Measurements from ENCODE around the gene LY6G5C. TPM values are rescaled to one million over a fixed set of nuclear protein-coding genes. Genes with fewer than 3 reads are reported as not detected.

LY6G5C gene
- total and polyA plus RNA-seq, 4 donors = 2.8 to 5.0 (median 3.5) TPM

DNA sequence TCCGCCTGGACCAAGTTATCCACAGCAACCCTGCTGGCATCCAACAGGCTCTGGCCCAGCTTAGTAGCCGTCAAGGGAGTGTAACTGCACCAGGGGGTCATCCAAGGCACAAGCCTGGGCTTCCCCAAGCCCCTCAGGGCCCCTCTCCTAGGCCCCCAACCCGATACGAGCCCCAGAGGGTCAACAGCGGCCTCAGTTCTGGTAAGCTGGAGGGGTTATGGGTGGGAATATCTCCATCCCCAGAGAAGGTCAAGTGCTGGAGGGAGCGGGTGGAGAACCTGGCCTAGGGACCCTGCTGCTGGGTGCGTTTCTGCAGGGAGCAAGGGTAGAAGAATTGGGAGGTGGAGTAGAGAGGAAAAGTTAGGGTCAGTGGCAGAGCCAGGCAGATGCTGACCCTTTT lies 47.4 kb downstream of the LY6G5C start:
- Histone ChIP-seq H3K27ac (ENCODE audit: low read depth in 1 of 2, low read length in 1 of 2) (no peak overlapping the region), H3K36me3 (ENCODE audit: control insufficient read depth in 4 of 4, insufficient read depth in 4 of 4, low read length in 4 of 4) (peaks cover 55 to 83% (median 63%) of the 10 kb centered on the region in 4 donors), H3K27me3 (ENCODE audit: control insufficient read depth in 3 of 3, insufficient read depth in 3 of 3, low read length in 2 of 3) (no peaks in the 10 kb centered on the region), H3K9ac (ENCODE audit: insufficient read depth in 1 of 2, low read length in 2 of 2) (no peak overlapping the region), H3K4me1 (ENCODE audit: control insufficient read depth in 5 of 5, insufficient read depth in 5 of 5, low read length in 5 of 5) (no peaks in the 10 kb centered on the region), H3K9me3 (ENCODE audit: control insufficient read depth in 4 of 4, insufficient read depth in 3 of 4, low read length in 3 of 4) (no peaks in the 10 kb centered on the region), H3K4me3 (no peak overlapping the region)
- 93 to 98% methylated on average over 7 of the region's 7 CpGs for WGBS, 2 donors
- TF ChIP-seq CTCF (IDR thresholded peaks at IDR 0.05; ENCODE audit: control extremely low read depth, extremely low read depth) = no peak
- ATAC-seq (ENCODE audit: insufficient read depth, low FRiP score) (no peak), DNase-seq (no peak)

DNA sequence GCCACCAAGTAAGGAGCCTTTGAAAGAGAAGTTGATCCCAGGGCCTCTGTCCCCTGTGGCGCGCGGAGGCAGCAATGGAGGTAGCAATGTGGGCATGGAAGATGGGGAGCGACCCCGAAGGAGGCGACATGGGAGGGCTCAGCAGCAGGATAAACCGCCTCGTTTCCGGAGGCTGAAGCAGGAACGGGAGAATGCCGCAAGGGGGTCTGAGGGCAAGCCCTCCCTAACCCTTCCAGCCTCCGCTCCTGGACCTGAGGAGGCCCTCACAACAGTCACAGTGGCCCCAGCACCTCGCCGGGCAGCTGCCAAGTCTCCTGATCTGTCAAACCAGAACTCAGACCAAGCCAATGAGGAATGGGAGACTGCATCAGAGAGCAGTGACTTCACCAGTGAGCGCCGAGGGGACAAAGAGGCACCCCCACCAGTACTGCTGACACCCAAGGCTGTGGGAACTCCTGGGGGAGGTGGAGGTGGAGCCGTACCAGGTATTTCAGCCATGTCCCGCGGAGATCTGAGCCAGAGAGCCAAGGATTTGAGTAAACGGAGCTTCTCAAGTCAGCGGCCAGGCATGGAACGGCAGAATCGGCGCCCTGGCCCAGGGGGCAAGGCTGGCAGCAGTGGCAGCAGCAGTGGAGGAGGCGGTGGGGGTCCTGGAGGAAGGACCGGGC lies 48.5 kb downstream of the LY6G5C start:
- Histone ChIP-seq H3K9ac (ENCODE audit: insufficient read depth in 1 of 2, low read length in 2 of 2) (no peak overlapping the region), H3K27me3 (ENCODE audit: control insufficient read depth in 3 of 3, insufficient read depth in 3 of 3, low read length in 2 of 3) (no peaks in the 10 kb centered on the region), H3K27ac (ENCODE audit: low read depth in 1 of 2, low read length in 1 of 2) (no peak overlapping the region), H3K4me3 (no peak overlapping the region), H3K4me1 (ENCODE audit: control insufficient read depth in 5 of 5, insufficient read depth in 5 of 5, low read length in 5 of 5) (no peaks in the 10 kb centered on the region), H3K36me3 (ENCODE audit: control insufficient read depth in 4 of 4, insufficient read depth in 4 of 4, low read length in 4 of 4) (peaks cover 55 to 90% (median 70%) of the 10 kb centered on the region in 4 donors), H3K9me3 (ENCODE audit: control insufficient read depth in 4 of 4, insufficient read depth in 3 of 4, low read length in 3 of 4) (no peaks in the 10 kb centered on the region)
- 94 to 95% methylated on average over 26 of the region's 26 CpGs for WGBS, 2 donors
- DNase-seq (no peak), ATAC-seq (ENCODE audit: insufficient read depth, low FRiP score) (no peak)
- no peak for TF ChIP-seq CTCF (IDR thresholded peaks at IDR 0.05; ENCODE audit: control extremely low read depth, extremely low read depth)

DNA sequence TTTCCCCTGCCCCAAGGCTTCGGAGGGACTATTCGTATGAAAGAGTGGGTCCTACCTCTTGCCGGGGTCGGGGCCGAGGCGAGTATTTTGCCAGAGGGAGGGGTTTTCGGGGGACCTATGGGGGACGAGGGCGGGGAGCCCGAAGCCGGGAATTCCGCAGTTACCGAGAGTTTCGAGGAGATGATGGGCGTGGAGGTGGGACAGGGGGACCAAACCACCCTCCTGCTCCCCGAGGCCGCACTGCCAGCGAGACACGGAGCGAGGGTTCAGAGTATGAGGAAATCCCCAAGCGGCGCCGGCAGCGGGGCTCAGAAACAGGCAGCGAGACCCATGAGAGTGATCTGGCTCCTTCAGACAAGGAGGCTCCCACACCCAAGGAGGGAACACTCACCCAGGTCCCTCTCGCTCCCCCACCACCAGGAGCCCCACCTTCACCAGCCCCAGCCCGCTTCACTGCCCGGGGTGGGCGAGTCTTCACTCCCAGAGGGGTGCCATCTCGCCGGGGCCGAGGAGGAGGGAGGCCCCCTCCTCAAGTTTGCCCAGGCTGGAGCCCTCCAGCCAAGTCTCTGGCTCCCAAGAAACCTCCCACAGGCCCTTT lies 49.1 kb downstream of the LY6G5C start:
- ATAC-seq (ENCODE audit: insufficient read depth, low FRiP score) = no peak
- no peak overlapping the region for H3K9ac ChIP-seq (ENCODE audit: insufficient read depth in 1 of 2, low read length in 2 of 2)
- H3K9me3 ChIP-seq (ENCODE audit: control insufficient read depth in 4 of 4, insufficient read depth in 3 of 4, low read length in 3 of 4) = no peaks in the 10 kb centered on the region
- WGBS, 2 donors = 91 to 92% methylated on average over 32 of the region's 32 CpGs
- no peak for DNase-seq
- TF ChIP-seq CTCF (IDR thresholded peaks at IDR 0.05; ENCODE audit: control extremely low read depth, extremely low read depth) = no peak
- no peak overlapping the region for H3K4me3 ChIP-seq
- H3K27ac ChIP-seq (ENCODE audit: low read depth in 1 of 2, low read length in 1 of 2) = no peak overlapping the region
- no peaks in the 10 kb centered on the region for H3K27me3 ChIP-seq (ENCODE audit: control insufficient read depth in 3 of 3, insufficient read depth in 3 of 3, low read length in 2 of 3)
- H3K36me3 ChIP-seq (ENCODE audit: control insufficient read depth in 4 of 4, insufficient read depth in 4 of 4, low read length in 4 of 4) = peaks cover 54 to 90% (median 72%) of the 10 kb centered on the region in 4 donors
- H3K4me1 ChIP-seq (ENCODE audit: control insufficient read depth in 5 of 5, insufficient read depth in 5 of 5, low read length in 5 of 5) = no peaks in the 10 kb centered on the region
